GM20000 (cell line): ENCODE results near the gene CSNK1G3.

ENCODE experiments used
- DNase-seq: peaks from one replicate; pipeline ENCODE4 v3.0.0; 2012; ENCODE audit warnings: low spot score
- CTCF ChIP-seq: IDR thresholded peaks from 2 replicates; pipeline ENCODE4 v1.5.1; 2012; ENCODE audit warnings: mild to moderate bottlenecking, control low read depth; ENCODE audit errors: extremely low read depth, missing control alignments

CSNK1G3 gene

DNA sequence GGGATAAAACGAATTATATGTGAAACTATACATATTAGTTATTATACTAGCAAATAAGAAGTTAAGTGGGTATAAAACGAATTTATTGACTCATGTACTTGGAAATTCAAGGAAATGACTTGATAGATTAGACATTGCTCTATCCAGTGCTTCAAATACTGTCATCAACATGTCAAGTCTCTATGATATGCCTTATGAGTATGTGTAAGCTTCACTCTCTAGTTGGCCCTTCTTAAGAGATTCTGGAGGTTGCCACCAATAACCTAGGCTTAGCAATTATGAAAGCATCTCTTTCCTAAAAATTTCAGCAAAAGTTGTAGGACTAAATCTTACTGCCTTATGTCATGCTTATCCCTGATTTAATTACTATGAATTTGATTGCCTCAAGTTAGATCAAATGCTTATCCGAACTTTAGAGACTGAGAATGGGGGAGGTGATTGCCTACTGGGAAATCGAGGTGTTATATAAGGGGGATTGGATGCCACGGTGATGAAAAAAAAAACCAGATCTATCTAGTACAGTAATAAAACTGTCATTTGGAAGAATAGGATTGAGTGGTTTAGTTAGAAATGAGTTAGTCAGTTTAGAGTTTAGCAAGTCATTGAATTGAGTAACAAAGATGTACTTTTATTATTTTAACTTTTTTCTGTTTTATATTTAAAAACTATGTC lies 46.9 kb downstream of the CSNK1G3 start:
- TF ChIP-seq CTCF = no peak

DNA sequence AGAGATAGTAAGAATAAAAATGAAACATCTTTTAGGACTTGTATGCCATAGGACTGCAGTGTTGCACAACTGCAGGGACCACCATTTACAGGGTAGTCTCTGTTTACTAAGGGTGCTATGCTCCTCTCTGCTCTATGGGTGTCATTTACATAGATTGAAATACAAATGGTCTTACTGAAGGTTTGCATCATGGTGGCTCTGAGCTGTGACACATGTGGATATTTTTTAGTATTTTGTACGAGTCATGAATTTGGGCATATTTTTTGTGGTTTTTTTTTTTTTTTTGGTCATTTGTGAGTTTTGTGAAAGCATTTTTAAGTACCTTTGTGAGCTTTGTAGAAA lies 47.4 kb downstream of the CSNK1G3 start:
- no peak for DNase-seq
- TF ChIP-seq CTCF = no peak

More for the DNA sequence above, 46.9 kb downstream of the CSNK1G3 start:
- DNase-seq = no peak

DNA sequence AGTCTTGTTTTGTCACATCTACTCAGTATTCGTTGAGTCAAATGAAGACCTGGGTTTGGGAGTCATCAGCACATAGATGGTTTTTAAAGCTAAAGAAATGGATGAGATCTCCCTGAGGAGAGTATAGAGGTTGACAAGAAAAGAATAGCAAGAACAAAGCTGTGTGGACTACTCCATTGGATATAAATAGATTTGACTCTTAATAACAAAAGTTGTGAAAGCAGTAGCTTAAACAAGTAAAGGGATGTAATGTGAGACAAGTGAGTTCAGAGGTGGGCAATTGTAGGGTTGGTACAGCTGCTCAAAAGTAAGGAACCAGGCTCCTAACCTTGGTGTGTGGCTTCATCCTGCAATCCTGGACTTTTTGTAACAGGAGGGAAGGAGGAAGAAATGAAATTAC lies 49.3 kb downstream of the CSNK1G3 start:
- no peak for DNase-seq
- TF ChIP-seq CTCF = no peak

DNA sequence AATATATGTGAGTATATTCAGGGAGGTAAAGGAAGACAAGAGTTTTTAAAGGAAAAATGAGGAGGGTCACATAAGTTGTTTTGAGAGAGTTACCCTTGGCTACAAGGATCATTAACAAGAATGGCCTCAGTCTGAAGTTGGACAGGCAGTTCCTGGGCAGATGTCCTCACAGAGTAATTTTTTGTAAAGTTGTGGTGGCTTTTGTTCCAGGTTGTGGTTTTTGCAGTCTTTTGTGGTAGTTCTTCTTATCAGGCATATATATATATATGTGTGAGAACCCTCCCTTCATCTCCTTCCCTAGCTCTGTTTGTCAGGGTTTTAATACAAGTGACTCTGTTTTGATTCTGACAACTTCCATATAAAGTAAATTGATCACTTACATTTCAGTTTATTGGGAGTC lies 60.0 kb downstream of the CSNK1G3 start:
- TF ChIP-seq CTCF = no peak
- DNase-seq = no peak

DNA sequence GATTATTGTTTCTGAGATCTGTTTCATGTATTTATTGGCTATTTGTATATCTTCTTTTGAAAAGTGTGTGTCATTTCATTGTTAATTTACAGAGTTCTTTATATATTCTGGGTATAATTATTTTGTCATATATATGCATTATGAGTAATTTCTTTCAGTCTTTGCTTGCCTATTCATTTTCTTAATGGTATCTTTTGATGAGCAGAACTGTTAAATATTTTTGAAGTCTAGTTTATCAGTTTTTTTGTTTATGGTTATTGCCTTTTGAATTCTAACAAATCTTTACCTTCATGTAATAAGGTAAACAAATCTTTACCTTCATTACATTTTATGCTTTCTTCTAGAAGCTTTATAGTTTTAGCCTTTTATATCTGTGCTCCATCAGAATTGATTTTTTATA lies 66.4 kb downstream of the CSNK1G3 start:
- TF ChIP-seq CTCF = no peak
- DNase-seq = no peak

DNA sequence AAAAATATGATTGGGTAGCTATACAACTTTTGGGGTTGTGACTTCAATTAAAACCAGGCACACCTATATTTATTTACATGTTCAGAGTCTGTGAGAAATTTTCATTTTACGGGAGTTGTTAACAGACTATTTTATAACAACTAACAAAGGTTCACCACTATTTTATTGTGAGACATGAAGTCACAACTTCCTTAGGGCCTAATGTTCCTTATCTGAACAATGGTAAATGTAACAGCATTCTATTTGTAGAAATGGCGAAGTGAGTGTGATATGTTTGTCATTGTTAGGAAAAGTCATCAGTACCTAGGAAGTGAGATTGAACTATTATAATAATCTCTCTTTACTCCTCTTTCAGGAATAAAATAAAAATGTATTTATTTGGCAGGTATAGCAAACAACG lies 67.4 kb downstream of the CSNK1G3 start:
- no peak for TF ChIP-seq CTCF
- no peak for DNase-seq

DNA sequence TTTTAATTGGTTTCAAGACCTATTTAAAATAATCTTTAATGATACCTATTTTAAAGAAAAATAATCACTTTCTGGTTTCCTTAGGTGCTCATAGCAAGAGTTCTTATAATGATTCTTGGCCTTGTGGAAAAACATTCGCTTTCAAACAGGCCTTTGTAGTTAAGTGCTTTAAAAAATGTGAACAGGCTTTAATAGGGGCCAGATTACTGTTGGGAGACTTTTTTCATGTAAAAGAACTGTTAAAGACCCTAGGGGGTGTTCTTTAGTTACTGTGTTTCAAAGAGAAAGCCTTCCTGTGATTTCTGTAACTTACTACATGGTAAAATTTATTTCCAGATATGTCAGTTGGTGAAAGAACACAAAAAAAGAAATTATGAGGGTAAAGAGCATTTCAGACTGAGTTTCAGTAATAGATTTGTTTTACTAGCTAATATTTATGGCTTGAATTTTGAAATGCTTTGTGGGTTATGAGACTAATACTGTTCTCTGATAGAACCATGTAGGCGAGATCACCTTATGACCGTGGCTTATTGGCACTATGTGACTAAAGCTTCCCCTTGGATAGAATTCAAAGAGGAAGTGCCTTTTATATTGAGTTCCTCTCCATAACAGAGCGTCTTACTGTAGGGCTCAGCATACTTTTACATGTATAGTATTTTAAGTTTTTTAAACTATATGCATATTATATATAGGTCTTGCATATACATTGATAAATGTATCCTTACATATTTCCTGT lies 70.7 kb downstream of the CSNK1G3 start:
- DNase-seq = no peak
- TF ChIP-seq CTCF = no peak
